GM23248 (cell line): ENCODE data around the gene ADAM12. TPM values are rescaled to one million over a fixed set of nuclear protein-coding genes. Genes with fewer than 3 reads are reported as not detected.

Experiments
- DNase-seq: peaks from one replicate; pipeline ENCODE4 v3.0.0-alpha.2; 2015
- H2AFZ ChIP-seq: fragments of 200-600 bp; sonication (generic); 2 replicates; pipeline ENCODE4 v1.6.1; 2016; ENCODE audit warnings: antibody characterized with exemption
- H3F3A ChIP-seq: fragments of 200-600 bp; sonication (generic); 2 replicates; pipeline ENCODE4 v1.6.1; 2016; ENCODE audit warnings: mild to moderate bottlenecking, antibody characterized with exemption, mixed run types; ENCODE audit not compliant: insufficient read depth
- H3K27ac ChIP-seq: fragments of 200-600 bp; sonication (generic); 2 replicates; pipeline ENCODE4 v1.5.1; 2016; ENCODE audit warnings: mild to moderate bottlenecking
- H3K27me3 ChIP-seq: fragments of 200-600 bp; sonication (generic); replicated peaks from 2 replicates; pipeline ENCODE4 v1.6.1; 2016; ENCODE audit warnings: mild to moderate bottlenecking; ENCODE audit not compliant: insufficient read depth
- H3K36me3 ChIP-seq: fragments of 200-600 bp; sonication (generic); 2 replicates; pipeline ENCODE4 v1.6.1; 2016; ENCODE audit warnings: low read depth, mild to moderate bottlenecking
- H3K4me1 ChIP-seq: fragments of 200-600 bp; sonication (generic); 2 replicates; pipeline ENCODE4 v1.6.1; 2016; ENCODE audit warnings: mild to moderate bottlenecking; ENCODE audit not compliant: insufficient read depth
- H3K4me2 ChIP-seq: fragments of 200-600 bp; sonication (generic); one replicate; pipeline ENCODE4 v1.6.1; 2016; ENCODE audit warnings: mild to moderate bottlenecking; ENCODE audit not compliant: unreplicated experiment
- H3K4me3 ChIP-seq: fragments of 200-600 bp; sonication (generic); 2 replicates; pipeline ENCODE4 v1.5.1; 2016; ENCODE audit warnings: mild to moderate bottlenecking
- H3K79me2 ChIP-seq: fragments of 200-600 bp; sonication (generic); 2 replicates; pipeline ENCODE4 v1.6.1; 2016; ENCODE audit warnings: mild to moderate bottlenecking; ENCODE audit not compliant: insufficient read depth
- H3K9ac ChIP-seq: fragments of 200-600 bp; sonication (generic); 2 replicates; pipeline ENCODE4 v1.6.1; 2016; ENCODE audit warnings: mild to moderate bottlenecking
- H3K9me2 ChIP-seq: fragments of 200-600 bp; sonication (generic); 2 replicates; pipeline ENCODE4 v1.6.1; 2016; ENCODE audit warnings: mixed run types, mild to moderate bottlenecking, moderate library complexity; ENCODE audit not compliant: insufficient read depth
- H3K9me3 ChIP-seq: fragments of 200-600 bp; sonication (generic); one replicate; pipeline ENCODE4 v1.6.1; 2017; ENCODE audit warnings: low read depth
- H4K20me1 ChIP-seq: fragments of 200-600 bp; sonication (generic); 2 replicates; pipeline ENCODE4 v1.6.0; 2016; ENCODE audit not compliant: insufficient read depth
- EZH2 ChIP-seq: fragments of 200-600 bp; sonication (generic); IDR thresholded peaks from 2 replicates; pipeline ENCODE4 v1.6.1; 2018; ENCODE audit warnings: antibody characterized with exemption, mild to moderate bottlenecking; ENCODE audit not compliant: insufficient read depth, poor library complexity, severe bottlenecking
- EZH2phosphoT487 ChIP-seq: fragments of 200-600 bp; sonication (generic); IDR thresholded peaks from 2 replicates; pipeline ENCODE4 v1.6.1; 2018; ENCODE audit warnings: antibody characterized with exemption, moderate library complexity, mild to moderate bottlenecking, low read depth; ENCODE audit not compliant: insufficient read depth
- WGBS, 2 experiments: methylation state at CpG; one replicate each; pipeline ENCODE4 v1.1.6; 2015 to 2017; ENCODE audit warnings: low lambda C conversion rate in 2 of 2, low coverage in 1 of 2; ENCODE audit errors: missing lambda C conversion rate in 2 of 2; 5-methylcytosine and 5-hydroxymethylcytosine counted together
- in situ Hi-C: fragments of 300-500 bp; cut with MboI; formaldehyde crosslinking; loops from 2 replicates; pipeline ENCODE4 v1.15.0; 2020
- polyA plus RNA-seq: library from polyadenylated mRNA; unstranded; fragments of >200 nt; fragmentation: Nextera tagmentation; extraction: Ambion mirVana; gene quantifications from 2 replicates; pipeline ENCODE4 v1.2.1, GENCODE V29; 2016
- total RNA-seq: library from RNA; depleted of rRNA; stranded (reverse); fragments of >200 nt; shearing (Covaris generic); gene quantifications from 2 replicates; pipeline ENCODE4 v1.2.3, GENCODE V29; 2014

Gene ADAM12
- total and polyA plus RNA-seq, 2 experiments from 2014 or later, result 58.4 to 127 TPM

- Histone ChIP-seq H3K27ac (no peak overlapping the region), H3K27me3 (no peaks in the 10 kb centered on the region), H3K9ac (no peak overlapping the region), H3K4me2 (no peak overlapping the region), H3K79me2 (no peaks in the 10 kb centered on the region), H3K4me3 (no peak overlapping the region), H3K9me2 (no peaks in the 10 kb centered on the region), H2AFZ (no peak overlapping the region), H3K4me1 (no peaks in the 10 kb centered on the region), H3F3A (peaks cover 24% of the 10 kb centered on the region), H3K36me3 (peaks cover 30% of the 10 kb centered on the region), H3K9me3 (no peaks in the 10 kb centered on the region), H4K20me1 (no peaks in the 10 kb centered on the region)
- 94 to 96% methylated on average over 3 of the region's 3 CpGs for WGBS, 2 experiments
- in situ Hi-C loops, result no loop called here
- no peak for DNase-seq
- no peak for TF ChIP-seq EZH2
- TF ChIP-seq EZH2phosphoT487, result no peak
These were observed 290.1 kb downstream of the ADAM12 start for GRCh38 chr10:126098226-126098581.

GRCh38 chr10:126097558-126098225, 290.6 kb downstream of the ADAM12 start:
- TF ChIP-seq EZH2 (no peak), EZH2phosphoT487 (no peak)
- Histone ChIP-seq H3K36me3 (peaks cover 30% of the 10 kb centered on the region), H3K4me1 (peaks cover 3% of the 10 kb centered on the region; the same call in 1 of the 2 replicates), H3K27me3 (no peaks in the 10 kb centered on the region), H3K4me2 (no peak overlapping the region), H3K9ac (no peak overlapping the region), H3K4me3 (no peak overlapping the region), H4K20me1 (no peaks in the 10 kb centered on the region), H3K27ac (no peak overlapping the region), H3K9me2 (no peaks in the 10 kb centered on the region), H3K79me2 (no peaks in the 10 kb centered on the region), H2AFZ (no peak overlapping the region), H3K9me3 (no peaks in the 10 kb centered on the region), H3F3A (peaks cover 29% of the 10 kb centered on the region)
- no peak for DNase-seq
- in situ Hi-C loops, result no loop called here
- WGBS, 2 experiments, result 94 to 96% methylated on average over 6 of the region's 6 CpGs

GRCh38 chr10:126094537-126094936, 293.7 kb downstream of the ADAM12 start:
- H3K27ac ChIP-seq, result no peak overlapping the region
- no peaks in the 10 kb centered on the region for H3K27me3 ChIP-seq
- in situ Hi-C loops, result no loop called here
- no peak overlapping the region for H3K4me3 ChIP-seq
- peaks cover 50% of the 10 kb centered on the region for H3F3A ChIP-seq
- no peak for DNase-seq
- H4K20me1 ChIP-seq, result no peaks in the 10 kb centered on the region
- TF ChIP-seq EZH2phosphoT487 (no peak), EZH2 (no peak)
- no peaks in the 10 kb centered on the region for H3K9me3 ChIP-seq
- no peaks in the 10 kb centered on the region for H3K9me2 ChIP-seq
- H3K36me3 ChIP-seq, result peaks cover 27% of the 10 kb centered on the region
- peaks cover 33% of the 10 kb centered on the region for H3K4me1 ChIP-seq
- H3K9ac ChIP-seq, result no peak overlapping the region
- H3K4me2 ChIP-seq, result no peak overlapping the region
- H3K79me2 ChIP-seq, result no peaks in the 10 kb centered on the region
- H2AFZ ChIP-seq, result no peak overlapping the region
- 95% methylated on average over 5 of the region's 5 CpGs for WGBS, 2 experiments

GRCh38 chr10:126092366-126093215, 295.7 kb downstream of the ADAM12 start:
- H3K27ac ChIP-seq, result peak overlapping the region; percentile 88
- no peaks in the 10 kb centered on the region for H4K20me1 ChIP-seq
- no peaks in the 10 kb centered on the region for H3K27me3 ChIP-seq
- TF ChIP-seq EZH2phosphoT487 (no peak), EZH2 (no peak)
- peaks cover 54% of the 10 kb centered on the region for H3F3A ChIP-seq
- peaks cover 33% of the 10 kb centered on the region for H3K4me1 ChIP-seq
- H3K4me3 ChIP-seq, result no peak overlapping the region
- no peak overlapping the region for H3K9ac ChIP-seq
- no peak overlapping the region for H3K4me2 ChIP-seq
- in situ Hi-C loops, result no loop called here
- H2AFZ ChIP-seq, result no peak overlapping the region
- no peaks in the 10 kb centered on the region for H3K9me2 ChIP-seq
- peak; percentile 57 for DNase-seq
- H3K36me3 ChIP-seq, result peaks cover 29% of the 10 kb centered on the region
- H3K9me3 ChIP-seq, result no peaks in the 10 kb centered on the region
- no peaks in the 10 kb centered on the region for H3K79me2 ChIP-seq
- 91 to 93% methylated on average over 7 of the region's 7 CpGs for WGBS, 2 experiments
